CD4-positive, alpha-beta T cell treated with Interleukin-10 for 1 hour (primary cell): ENCODE results near the gene TRABD2B.

Experiments
- DNase-seq: peaks from one replicate; pipeline ENCODE4 v3.0.0-alpha.2; 2020

TRABD2B gene

DNA sequence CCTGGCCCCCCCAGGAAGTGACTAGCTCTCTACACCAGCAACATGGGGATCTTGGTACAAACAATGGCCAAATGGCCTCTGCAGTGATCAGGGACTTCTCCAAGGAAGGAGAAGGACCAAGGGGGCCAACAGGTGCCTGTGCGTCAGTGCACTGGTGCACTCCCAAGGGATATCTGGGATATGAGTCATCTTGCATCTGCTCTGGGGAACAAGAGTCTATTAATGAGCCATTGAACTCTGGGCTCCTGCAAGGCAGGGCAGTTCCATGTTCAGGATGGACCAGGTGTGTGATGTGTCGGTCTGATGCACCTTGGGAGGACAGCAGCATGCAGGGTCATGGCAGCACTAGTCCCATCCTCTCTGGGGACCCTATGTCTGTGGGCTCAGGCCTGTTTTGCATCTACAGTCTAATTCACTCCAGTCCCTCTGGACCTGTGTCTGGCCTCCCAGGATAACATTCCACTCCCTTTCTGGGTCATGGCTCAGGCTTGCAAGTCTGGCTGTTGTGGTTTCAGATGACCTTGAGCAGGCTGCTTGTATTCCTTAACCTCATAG, 125.3 kb downstream of the TRABD2B start:
- no peak for DNase-seq

DNA sequence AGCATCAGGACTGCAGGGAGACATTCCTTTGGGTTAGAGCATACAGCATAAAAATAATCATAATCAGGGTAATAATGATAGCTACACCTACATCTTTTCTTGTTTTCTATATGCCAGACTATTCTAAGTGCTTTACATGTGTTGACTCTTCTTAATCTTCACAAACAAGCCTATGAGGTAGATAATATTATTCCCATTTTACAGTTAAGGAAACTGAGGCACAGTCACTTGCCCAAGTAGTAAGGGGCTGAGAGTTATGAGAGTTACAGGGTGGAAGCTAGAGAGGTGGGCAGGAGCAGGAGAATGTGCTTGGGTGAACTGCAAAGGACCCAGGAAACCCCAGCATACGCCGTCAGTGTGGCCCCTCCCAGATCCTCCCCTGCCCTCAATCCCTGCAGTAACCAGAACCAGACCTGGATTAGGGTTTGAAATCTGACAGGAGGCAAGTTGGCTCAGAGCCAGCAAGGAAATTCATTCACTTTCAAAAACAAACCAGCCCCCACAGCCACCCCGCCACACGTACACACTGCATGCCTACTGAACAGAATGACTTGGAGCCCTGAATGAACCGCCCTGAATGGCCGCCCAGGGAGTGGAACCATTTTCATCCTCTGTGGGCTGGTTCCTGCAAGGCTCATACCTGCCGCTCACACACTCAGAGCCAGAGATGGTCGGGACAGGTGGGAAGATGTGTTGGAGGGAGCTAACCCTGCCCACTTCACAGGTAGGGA, 126.1 kb downstream of the TRABD2B start:
- DNase-seq: no peak

DNA sequence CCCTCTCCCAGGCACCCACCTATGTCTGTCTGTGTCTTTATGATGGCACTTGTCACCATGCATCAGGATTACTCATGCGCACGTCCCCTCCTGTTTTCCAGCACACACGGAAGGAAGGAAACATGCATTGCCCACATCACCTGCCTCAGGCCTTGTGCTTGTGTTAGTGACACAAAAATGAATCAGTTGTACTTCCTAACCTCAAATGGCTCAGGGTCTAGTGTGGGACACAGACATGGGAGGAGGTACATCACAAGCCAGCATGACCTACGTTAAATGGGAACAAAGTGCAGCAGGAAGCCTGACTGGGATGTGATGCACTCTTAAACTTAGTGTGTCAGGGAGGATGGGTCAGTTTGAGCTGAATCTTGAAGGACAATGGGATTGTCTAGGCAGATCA, 126.7 kb downstream of the TRABD2B start:
- DNase-seq: no peak

DNA sequence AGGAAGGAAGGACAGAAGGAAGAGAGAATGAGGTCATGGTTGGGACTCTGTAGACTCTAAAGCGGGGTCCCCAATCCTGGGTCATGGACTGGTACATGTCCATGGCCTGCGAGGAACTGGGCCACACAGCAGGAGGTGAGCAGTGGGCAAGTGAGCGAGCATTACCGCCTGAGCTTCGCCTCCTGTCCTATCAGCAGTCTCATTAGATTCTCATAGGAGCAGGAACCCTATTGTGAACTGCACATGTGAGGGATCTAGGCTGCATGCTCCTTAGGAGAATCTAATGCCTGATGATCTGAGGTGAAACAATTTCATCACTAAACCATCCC, 128.9 kb downstream of the TRABD2B start:
- DNase-seq: no peak

DNA sequence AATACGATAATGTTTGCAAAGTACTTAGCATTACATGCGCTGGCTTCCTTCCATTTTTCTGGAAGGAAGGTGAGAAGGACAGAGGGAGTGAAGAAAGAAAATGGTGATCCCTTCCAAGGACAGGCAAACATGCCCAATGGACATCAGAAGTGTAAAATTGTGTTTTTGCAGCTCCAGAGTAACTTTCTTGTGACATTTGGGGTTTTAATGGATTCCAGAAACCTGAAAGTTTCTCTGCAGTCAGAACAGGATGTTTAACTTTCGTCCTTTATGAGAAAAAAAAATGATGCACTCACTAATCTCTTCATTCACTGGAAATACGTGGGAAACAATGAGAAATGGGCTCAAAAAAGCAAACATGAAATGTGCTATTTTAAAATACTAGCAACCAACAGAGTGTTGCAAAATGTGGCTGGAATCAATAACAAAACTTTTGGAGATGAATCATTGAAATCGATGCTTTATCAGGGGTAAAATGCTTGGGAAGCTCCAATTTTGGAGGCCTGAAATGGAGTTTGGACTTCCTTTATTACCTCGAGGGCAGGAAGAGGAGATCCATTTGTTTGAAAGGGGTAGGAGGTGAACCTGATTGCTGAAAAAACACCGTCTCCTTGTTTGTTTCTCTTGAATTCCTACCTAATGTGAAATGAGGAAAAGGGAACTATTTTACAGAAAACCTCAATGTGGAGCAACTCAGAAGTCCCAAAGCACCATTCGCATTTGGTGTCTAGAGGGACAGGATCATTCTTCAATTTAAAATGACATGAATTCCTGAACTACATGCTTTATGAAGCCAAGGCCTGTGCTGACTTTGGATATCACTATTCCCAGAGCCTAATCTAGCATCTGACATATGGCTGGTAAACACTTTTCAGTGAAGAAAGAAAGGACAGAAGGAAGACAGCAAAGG, 129.5 kb downstream of the TRABD2B start:
- no peak for DNase-seq

DNA sequence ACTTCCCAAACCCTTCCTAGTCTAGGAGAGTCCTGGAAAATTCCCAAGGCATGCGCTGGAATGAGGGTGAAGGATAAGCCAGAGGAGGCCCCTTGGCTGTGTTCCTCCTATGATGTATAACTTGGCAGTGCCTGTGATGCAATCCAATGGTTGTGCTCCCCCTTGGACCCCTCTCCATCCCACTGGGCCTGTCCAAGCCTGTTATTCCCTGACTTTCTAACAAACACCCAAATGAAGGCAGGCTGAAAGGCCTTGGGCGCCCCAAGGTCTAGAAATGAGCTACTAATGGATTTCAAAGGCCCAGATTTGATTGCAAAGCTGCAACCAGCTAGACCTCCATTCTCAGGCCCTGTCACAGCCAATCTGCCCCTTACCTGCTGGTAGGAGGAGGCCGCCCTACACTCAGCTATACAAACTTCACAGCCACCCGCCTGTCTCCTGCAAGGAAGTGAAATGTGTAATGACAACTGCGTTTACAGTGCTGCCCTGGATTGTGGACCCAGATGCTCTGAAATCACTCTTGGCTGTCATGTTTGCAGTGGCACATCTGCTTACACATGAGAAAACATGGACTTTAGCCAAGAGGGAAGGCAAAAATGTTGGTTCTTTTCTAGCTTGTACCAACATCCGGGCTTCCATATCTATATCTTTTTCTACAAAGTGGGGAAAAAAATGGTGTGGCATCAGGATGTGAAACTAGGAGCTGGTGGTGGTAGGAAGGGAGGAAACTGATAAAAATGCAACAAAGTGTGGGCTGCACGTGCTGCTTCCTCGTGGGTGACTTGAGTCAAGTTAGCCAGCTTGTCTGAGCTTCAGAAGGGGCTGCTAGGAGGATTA, 130.4 kb downstream of the TRABD2B start:
- no peak for DNase-seq

DNA sequence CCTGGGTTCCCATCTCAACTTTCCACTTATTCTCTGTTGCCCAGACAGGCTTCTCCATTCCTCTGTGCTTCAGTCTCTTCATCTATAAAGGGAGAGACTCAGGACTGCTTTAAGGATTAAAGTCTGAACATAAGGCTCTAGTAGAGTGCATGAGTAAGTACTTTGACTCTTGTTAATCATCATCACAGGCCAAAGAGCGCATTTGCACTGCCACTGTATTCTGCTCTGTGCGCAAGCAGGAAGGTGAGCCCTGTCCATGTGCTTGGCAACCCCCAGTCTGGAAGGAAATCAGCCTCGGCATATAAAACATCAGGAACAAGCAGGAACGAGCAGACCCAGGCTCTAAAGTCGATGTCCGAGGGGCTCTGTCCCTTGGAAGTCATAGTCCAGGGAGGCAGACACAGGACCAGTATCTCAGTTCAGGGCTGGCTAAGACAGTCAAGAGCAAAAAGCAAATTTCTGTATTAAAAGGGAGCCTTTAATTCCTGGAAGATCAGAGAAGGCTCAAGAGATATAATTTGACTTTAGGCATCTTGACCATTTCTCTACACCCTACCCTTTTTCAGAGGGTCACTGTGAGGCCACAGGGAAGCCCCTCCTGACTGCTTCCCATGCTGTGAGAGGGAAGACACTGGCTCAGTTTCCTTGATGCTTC, 131.2 kb downstream of the TRABD2B start:
- no peak for DNase-seq

DNA sequence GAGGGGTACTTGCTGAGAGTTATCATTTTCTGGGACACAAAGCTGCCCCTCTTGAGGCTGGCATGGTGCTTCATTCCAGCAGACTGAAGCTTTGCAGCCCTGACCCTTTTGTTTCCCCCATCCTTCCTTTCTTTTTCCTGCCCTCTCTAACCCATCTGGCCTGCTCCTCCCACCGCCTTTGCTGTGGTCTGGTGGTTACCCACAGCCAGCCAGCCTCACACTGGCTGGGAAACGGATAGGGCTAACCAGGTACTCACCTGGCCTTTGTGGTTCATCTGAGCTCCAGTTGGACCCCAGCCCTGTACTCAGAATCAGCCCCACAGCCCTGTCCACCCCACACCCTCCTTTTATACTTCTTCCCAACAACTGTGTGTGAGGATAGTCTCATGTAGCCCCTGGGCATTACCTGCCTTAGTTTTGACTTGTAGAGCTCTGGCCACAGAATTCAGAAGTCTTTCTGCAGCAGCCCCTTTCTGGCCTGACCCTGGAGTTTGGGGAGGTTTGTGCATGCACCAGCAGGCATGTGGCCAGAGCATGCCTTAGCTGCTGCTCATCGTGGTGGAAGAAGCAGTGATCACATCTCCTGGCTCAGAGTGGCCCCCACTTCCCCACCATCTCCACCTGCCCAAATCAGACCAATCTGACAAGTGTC, 138.0 kb downstream of the TRABD2B start:
- DNase-seq: no peak

DNA sequence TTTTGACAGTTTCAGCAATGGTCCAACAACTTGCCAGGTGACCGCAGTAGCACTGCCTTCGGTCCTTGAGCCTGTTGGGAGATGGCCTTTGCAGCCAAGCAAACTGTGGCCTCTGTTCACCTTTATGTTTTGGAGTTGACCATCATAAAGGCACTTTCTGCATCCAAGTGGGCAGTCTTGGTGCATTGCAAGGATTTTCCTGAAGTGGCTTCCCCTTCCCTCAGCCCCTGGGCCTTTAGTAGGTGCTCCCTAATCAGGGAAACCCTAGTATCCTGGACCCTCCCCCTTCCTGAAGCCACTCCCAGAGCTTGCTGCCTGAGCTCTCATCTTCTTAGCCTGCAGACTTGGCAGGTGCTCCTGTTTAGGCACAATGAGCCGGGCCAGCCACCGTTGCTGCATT, 140.2 kb downstream of the TRABD2B start:
- no peak for DNase-seq

DNA sequence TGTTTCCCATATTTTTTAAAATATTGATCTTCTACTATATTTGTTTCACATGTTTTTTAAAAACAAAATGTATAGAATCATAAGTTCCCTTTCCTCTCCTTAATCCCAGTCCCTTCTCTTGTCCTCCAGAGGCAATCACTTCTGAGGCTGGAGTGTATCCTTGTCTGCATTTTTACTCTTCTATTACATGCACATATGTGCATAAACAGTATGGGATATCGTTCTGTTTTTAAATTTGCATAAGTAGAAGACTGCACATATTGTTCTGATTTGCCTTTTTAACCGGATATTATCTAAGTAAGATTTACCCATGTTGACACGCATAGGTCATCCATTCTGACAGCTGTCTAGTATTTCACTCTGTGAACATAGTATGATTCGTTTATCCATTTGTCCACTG, 142.0 kb downstream of the TRABD2B start:
- DNase-seq: no peak

DNA sequence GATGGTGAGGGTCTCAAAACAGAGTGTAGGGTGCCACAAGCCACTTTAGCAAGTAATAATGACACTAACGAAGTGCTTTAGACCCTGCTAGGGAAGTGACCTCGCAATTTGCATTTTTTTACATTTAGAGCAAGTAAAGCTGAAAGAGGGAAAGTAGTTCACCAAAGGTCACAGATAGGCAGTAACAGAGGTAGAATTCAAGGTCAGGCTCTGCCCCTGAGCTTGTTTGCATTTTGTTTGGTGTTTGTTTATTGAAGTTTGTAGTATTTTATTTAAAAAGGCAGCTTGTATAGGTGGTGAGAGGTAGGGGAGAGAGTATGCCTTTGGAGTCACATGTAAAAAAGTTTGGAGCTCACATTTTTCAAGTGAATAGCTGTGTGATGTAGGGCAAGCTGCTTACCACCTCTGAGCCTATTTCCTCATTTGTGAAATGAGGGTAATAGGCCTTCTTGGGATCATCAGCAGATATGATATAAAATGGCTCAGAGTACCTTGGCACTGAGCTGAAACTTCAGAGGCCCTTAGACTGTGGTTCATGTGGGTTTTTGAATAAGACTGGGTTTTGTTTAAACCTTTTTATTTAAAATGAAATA, 142.5 kb downstream of the TRABD2B start:
- no peak for DNase-seq

DNA sequence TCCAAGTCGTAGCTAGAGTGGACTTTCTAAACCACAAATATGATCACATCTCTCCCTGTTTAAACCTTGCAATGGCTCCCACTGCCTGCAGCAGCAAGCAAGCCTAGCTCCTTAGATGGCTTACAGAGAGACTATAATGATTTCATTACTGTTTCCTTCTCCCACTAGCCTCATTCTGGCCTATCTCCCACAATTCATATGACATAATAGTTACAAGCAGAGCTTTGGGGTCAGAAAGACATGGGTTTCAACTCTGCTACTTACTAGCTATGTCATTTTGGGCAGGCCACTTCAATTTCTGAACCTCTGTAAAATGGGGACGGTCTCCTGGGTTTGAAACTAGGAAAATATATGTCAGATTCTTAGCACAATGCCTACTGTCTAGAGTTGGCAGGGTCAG, 143.3 kb downstream of the TRABD2B start:
- no peak for DNase-seq

DNA sequence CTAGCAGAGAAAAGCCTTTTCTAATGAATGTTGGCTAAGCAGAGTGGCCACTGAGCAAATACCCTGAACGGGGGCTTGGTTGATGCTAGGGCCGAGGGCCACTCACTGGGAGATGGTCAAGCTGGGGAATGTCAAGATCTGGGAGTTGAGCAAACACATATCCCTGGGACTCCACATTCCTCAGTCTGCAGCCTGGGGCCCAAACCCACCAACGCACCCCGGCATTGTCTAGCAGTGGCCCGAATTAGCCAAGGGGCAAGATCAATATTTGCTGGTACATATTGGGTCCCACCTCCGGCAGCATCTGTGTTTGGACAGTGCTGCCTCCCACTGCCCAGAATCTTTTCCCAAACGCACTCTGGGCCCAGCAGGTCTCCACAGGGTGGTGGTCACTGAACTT, 144.1 kb downstream of the TRABD2B start:
- DNase-seq: no peak

DNA sequence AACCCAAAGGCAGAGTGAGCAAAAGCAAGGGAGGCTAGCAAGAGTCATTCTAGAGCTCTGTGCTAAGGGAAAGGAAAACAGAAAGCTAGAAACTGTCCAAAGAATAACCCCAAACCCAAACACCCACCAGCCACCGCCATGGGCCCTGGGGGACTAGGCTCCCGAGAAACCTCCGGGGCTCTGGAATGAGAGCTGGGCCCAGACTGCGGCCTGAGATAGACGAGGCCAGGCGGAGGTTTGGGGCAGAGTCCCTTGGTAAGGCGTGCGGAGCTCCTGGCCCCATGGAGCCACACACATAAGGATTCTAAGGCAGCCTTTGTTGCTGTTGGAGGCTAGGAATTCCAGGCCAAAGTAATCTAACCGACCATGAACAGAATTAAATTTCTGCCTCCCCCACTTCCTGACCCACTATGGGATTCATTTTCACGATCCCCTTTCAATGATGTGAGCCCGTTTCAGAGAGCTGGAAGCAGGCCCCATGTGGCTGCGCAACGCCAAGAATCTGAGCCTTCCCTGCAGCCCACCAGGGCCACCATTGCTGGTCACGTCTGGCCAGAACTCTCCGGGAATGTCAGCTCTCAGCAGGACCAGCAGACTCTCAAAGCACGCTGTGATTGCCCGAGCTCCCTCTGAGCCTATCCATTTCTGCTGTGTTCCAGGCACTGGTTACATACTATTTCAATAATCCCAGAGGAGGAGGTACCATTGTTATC, 145.0 kb downstream of the TRABD2B start:
- no peak for DNase-seq

DNA sequence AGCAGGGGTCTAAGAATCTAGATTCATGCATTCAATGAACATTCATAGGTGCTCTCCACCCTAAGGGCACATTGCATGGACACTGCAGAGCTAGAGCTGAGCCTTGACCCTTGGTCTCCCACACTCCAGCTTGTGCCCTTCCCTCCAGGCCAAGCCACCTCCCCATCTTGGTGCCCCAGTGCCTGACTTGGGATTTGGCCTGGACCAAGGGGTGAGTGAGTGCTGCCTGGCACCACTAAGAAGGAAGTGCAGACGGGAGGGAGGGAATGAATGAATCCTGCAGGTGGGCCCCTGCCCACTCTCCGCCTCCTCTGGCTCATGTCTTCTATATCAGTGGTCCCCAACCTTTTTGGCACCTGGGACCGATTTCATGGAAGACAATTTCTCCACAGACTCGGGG, 146.7 kb downstream of the TRABD2B start:
- DNase-seq: no peak

DNA sequence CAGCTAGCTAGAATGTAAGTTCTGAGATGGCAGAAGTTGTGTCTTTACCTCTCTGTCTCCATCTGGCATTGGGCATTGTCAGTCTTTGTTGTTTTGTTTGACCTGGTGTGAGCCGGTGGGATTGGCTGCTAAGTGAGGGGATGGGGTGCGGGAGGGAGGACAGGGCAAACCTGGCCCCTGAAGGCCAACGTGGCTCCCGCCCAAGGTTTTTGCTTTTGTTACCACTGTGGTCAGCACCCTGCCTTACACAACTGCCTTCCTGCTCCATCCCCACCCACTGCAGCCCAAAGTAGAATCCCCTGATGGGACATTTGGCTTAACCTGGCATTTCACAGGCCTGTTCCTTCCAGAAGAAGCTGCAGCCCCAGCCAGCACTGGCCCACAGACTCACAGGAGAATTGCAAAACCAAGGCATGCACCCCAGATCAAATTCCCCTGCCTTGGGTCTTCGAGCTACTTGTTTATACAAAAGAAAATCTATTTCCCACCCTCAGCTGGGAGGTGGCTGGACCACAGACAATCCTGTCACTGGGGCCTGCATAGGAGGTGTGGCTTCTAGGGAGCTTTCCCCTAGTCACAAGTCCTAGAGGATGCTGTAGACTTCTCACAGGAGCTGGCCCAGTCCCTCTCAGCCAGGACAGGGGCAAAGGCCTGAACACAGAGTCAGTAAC, 147.5 kb downstream of the TRABD2B start:
- no peak for DNase-seq

DNA sequence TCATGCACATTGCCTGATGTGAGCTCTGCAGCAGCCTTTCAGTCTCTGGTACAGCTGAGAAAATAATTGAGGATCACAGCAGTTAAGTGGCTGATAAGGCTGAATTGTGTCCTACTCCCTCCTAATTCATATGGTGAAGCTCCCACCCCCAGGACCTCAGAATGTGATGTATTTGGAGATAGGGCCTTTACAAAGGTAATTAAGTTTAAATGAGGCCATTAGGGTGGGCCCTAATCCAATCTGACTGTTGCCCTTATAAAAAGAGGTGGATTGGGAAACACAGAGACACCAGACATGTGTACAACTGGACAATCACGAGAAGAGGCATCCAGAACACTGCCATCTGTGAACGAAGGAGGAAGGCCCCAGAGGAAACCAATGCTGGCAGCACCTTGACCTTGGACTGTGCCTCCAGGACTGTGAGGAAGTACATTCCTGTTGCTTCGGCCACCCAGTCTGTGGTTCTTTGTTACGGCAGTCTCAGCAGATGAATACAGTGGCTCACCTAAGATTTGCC, 148.1 kb downstream of the TRABD2B start:
- DNase-seq: no peak

DNA sequence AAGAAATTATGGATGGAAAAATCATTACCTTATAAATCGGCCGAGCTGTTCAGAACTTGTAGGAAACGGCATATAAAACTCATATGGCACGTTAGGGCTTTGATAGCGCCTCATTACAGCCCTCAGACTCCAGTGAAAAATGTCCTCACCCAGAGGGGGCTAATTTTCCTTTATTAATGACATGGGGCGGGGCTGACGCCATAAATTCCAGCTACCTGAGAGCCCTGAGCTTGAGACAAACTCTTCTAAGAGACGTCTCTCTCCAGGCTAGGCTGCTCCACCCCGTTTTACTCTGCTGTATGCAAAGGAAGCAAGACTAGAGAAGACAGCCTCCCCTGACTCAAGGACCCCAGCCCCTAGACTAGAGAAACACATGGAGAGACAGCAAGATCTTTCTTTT, 149.4 kb downstream of the TRABD2B start:
- DNase-seq: no peak

DNA sequence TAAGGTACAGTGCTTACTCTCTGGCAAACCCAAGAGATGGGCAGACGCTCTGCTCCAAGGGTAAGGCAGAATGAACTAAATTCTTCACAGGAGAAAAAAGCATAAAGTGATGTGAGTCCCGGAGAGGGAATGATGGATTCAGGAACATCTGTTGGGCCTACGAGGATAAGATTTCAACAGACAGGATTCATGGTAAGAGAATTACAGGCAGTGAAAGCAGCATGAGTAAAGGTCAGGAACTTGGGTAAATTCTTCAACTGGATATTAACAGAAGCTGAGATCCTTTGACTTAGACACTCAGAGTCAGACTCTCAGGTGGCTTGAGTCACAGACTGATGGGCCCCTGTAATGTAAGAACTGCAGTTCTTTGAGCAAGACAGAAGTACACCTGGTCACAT, 152.6 kb downstream of the TRABD2B start:
- no peak for DNase-seq
